GM18868 (cell line): ENCODE results near the gene LCORL.
"Not testable (repeated sequence)": the region's sequence is repeated elsewhere in the genome, so short reads cannot be mapped to it uniquely, and the experiment has no call there.

Experiments
- ATAC-seq: cut with Tn5 transposase; IDR thresholded peaks from one replicate; pipeline ENCODE4 v1.9.1; 2021; ENCODE audit warnings: mild to moderate bottlenecking, moderate library complexity; ENCODE audit not compliant: unreplicated experiment

Gene LCORL

DNA sequence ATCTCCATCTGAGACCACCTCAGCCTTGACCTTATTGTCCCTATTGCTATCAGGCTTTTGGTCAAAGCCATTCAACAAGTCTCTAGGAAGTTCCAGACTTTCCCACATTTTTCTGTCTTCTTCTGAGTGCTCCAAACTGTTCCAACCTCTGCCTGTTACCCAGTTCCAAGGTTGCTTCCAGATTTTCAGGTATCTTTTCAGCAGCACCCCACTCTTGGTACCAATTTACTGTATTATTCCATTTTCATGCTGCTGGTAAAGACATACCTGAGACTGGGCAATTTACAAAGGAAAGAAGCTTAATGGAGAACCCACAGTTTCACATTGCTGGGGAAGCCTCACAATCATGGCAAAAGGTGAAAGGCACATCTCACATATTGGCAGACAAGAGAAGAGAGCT is 159.6 kb downstream of the LCORL start:
- ATAC-seq: not testable (repeated sequence)

DNA sequence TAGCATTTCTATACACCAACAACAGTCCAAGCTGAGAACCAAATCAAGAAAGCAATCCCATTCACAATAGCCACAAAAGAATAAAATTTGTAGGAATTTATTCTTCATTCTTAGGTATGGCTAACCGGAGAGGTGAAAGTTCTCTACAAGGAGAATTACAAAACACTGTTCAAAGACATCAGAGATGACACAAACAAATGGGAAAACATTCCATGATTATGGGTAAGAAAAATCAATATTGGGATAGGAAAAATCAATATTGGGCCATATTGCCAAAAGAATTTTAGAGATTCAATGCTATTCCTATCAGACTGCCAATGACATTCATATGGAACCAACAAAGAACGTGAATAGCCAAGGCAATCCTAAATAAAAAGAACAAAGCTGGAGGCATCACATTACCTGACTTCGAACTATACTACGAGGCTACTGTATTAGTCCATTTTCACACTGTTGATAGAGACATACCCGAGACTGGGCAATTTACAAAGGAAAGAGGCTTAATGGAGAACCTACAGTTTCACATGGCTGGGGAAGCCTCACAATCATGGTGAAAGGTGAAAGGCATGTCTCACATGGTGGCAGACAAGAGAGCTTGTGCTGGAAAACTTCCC is 161.7 kb downstream of the LCORL start:
- ATAC-seq: no peak

DNA sequence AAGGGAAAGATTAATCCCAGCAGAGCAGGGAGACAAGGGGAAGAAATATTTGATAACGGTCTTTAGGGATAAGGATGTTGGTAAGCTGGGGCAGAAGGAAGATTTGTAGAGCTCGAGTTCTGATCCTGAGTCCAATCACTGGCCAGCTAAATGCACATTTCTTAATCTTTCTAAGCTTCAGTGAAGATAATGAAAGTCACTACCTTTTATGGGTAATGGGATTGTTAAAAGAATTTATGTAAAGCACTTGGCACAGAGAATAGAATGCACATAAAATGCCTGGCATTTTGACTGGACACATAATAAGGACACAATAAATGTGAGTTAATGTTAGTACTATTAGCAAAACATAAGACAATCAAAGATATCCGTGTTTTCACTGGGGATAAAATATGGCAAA is 167.5 kb downstream of the LCORL start:
- no peak for ATAC-seq

DNA sequence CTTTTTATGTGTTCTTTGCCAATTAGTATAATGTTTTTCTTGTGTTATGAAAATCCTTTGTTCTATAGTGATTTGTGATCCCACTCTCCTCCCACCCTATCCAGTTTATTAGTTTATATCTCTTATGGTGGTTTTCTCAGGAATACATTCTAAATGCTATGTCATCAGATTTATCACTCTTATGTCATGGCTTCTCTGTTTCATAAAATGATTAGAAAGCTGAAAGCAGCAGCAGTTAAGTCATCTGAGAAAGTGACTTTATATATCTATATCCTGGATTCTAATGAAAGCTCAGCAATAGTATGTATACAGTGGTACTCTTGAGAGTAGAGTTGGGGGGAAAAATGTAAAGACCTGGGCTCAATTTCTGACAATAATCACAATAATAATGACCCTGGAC is 169.6 kb downstream of the LCORL start:
- no peak for ATAC-seq

DNA sequence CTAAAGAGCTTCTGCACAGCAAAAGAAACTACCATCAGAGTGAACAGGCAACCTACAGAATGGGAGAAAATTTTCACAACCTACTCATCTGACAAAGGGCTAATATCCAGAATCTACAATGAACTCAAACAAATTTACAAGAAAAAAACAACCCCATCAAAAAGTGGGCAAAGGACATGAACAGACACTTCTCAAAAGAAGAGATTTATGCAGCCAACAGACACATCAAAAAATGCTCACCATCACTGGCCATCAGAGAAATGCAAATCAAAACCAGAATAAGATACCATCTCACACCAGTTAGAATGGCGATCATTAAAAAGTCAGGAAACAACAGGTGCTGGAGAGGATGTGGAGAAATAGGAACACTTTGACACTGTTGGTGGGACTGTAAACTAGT is 171.3 kb downstream of the LCORL start:
- ATAC-seq: not testable (repeated sequence)

DNA sequence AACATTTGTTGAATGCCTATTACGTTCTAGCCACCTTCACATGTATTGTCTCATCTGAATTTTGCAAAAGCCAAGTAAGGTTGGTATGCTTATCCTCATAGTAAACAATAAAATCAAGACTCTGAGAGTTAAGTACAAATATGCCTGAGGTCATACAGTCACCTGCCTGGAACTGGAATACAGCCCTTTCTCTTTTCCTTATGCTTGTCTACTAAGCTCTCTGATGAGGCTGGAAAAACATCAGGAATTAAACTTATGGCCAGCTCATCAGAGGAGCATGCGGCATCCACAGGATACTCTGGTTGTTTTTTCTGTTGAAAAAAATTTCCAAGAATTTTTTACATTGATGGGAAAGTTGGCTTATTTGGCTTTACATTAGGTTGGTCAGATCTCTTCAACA is 175.3 kb downstream of the LCORL start:
- no peak for ATAC-seq

DNA sequence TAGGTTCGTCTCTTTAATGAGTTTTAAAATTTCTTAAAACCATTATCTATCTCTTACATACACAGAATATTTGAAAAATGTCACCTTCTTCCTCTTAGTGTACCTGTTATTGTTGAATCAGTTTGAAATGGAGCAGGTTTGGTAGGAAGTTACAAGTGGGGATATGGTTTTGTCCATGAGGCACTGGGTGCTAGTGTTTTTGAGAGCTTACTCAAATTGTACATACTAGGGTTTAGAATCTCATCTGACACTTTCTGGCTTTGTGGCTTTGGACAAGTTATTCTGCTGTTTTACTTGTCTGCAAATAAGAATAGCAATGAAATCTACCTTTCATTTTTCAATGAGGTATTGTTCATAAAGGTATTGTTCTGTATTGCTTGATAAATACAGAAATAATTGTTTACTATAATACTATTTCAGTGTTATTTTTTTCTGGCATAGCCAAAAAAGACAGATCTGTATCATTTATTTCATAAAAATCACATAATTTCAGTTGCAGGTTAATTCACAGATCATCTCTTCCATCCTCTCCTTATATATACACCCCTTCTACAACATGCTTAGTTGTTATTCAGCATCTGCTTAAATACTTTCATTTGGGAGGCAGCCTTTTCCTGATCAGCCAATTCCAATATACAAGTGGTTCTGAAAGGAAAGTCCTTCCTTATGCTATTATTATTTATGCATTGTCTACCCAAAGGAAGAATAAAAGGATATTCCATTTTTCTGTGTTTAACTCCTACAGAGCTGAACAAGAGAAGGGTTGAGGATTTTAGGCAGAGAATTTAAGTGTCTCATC is 197.5 kb downstream of the LCORL start:
- no peak for ATAC-seq

DNA sequence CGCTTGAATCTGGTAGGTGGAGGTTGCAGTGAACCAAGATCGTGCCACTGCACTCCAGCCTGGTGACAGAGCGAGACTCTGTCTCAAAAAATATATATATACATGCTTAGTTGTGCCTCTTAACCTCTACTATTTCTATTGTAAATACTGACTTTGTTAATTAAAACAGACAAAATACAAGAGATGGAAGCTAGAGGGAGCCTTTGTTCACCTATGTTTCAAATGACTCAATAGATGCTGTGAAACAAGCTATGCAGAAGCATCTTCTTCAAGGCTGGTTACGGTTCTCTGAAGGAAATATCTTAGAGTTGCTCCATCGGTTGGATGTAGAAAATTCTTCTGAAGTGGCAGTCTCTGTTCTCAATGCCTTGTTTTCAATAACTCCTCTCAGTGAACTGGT is 204.5 kb downstream of the LCORL start:
- ATAC-seq: peak; percentile 89

DNA sequence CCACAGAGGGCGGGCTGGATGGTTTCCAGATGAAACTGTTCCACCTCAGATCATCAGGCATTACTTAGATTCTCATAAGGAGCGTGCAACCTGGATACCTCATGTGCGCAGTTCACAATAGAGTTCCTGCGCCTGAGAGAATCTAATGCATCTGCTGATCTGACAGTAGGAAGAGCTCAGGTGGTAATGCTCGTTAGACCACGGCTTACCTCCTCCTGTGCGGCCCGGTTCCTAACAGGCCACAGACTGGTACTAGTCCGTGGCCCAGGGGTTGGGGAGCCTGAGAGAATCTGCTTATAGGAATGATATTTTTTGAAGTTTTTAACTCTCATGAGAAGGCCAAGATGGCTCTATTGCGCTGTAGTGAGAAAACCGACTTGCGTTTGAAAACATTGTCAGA is 205.4 kb downstream of the LCORL start:
- no peak for ATAC-seq

DNA sequence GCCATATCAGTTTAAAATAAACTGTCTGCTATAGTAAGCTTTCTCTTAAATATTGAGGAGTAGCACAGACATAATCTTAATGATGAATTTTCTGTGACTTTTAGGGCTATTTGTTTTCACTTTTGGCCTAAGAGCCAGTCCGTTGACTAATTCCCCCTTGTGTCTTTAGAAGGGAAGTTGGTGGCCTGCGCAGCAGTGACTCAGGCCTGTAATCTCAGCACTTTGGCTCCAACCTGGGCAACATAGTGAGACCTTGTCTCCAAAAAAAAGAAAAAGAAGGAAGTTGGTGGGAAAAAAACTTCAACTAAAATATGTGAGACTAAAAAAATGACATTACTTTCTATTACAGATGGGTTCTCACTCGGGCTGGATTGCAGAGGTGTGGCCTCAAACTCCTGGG is 207.4 kb downstream of the LCORL start:
- no peak for ATAC-seq

DNA sequence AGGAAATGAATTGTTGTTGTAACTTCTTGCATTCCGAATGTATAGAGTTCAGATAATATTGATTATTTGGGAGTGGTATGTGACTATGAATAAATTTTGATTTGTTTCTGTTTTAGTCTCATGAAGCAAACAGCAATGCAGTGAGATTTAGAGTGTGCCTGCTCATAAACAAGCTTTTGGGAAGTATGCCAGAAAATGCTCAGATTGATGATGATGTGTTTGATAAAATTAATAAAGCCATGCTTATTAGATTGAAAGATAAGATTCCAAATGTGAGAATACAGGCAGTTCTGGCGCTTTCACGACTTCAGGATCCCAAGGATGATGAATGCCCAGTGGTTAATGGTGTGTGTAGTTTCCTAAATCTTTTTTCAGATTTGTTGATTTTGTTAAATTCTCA is 208.8 kb downstream of the LCORL start:
- no peak for ATAC-seq

DNA sequence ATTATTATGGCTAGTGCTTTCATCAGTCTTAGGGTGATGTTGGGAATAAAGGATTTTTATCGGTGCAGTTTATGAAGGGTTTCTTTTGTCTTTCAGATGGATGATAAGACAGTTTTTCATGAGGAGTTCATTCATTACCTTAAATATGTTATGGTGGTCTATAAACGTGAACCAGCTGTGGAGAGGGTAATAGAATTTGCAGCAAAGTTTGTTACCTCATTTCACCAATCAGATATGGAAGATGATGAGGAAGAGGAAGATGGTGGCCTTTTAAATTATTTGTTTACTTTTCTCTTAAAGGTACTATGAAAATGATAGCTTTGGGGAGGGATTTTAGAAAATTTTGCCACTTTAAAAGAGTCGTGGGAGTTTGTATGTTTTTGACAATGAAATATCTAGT is 209.4 kb downstream of the LCORL start:
- no peak for ATAC-seq

DNA sequence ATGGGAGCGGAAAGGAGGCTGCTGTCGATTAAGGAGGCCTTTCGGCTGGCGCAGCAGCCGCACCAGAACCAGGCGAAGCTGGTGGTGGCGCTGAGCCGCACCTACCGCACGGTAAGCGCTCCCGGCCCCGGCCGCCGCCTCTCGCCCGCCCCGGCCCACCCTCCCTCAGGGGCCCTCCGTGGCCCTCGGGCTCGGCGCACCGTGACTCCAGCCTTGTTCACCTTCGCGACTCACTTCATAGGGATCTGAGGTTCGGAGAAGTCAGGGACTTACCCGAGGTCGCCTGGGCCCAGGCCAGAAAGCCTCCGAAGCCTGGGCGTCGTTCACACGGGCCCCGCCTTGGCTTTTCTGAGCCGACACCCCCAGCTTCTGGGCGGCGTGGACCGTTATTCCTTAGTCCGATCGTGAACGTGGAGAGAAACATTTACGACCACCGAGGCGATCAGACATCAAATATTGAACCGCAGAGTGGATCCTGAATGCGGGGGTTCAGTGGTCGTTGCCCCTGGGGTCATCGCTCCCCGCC is 210.4 kb downstream of the LCORL start:
- ATAC-seq: peak; percentile 25

DNA sequence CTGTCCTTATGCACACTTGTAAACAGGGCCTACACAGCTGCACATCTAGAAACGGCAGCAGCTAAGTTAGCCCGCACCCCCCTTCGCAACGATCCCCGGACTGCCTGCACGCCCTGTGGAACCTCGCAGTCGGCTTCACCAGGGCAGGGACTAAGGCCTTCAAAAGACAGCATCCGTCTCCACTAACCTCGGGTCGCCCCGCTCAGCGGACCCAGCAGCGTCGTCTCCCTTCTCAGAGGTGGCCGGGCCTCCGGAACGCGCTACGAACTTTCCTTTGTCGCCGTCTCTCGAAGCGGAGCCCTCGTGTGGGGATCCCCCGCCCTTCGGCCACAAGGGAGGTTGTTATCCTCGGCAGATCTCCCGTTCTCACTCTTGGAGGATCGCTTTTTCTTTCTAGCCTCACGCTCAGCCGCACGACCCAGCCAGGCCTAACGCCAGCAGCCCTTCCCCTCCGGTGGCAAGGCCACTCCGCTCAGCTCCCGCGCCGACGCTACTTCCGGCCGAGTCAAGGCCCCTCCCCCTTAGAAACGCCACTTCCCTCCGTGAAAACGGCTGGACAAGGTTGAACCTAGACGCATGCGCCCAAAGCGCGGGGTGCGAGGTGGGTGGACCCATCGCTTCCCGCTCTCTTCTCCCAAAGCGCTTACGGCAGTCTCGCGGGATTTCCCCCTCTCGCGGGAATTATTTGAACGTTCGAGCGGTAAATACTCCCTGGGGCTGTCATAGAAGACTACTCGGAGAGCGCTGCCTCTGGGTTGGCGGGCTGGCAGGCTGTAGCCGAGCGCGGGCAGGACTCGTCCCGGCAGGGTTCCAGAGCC is 211.1 kb downstream of the LCORL start, which contains the start of the genes DCAF16 and NCAPG:
DCAF16 (minus strand) TSS at position 498 of the 818 bp plus-strand sequence. CDS start 6,616 bp downstream, outside the sequence.
NCAPG (plus strand) TSS at position 720 of the 818 bp plus-strand sequence. CDS start 99 bp downstream, outside the sequence.
- ATAC-seq: peak; percentile 85

DNA sequence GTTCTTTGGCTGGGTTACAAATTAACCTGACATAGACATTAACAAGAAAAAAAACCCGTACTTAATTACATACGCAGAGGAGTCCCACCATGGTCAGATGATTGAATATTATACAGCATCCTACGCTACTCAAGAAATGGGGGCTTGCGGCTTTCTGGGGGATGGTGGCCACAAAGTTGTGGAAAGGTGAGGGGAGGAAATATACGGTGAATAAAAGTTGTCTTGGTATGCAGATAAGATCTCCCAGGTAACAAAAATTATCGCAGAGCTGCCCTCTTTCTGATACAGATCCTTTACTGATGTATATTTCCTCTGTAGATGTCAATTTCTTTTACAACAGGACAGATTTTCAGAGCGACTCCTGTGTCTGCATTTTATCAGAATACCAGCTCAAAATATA is 211.9 kb downstream of the LCORL start:
- ATAC-seq: no peak

DNA sequence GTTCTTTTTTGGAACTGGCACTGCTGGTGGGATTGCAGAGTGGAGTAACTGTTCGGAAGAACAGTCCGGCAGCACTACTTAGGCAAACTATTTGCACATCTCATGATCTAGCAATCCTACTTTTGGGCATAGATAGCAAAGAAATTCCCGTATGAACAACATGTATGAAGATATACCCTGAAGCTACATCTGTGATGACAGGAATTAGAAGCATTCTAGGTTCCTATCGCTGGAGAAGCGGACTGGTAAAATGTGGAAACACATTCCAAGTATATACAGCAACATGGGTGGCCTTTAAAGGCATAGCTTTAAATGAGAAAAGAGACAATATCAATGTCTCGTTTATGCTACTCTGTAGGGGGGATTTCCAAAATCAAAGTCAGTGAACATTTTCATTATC is 214.1 kb downstream of the LCORL start:
- ATAC-seq: no peak

DNA sequence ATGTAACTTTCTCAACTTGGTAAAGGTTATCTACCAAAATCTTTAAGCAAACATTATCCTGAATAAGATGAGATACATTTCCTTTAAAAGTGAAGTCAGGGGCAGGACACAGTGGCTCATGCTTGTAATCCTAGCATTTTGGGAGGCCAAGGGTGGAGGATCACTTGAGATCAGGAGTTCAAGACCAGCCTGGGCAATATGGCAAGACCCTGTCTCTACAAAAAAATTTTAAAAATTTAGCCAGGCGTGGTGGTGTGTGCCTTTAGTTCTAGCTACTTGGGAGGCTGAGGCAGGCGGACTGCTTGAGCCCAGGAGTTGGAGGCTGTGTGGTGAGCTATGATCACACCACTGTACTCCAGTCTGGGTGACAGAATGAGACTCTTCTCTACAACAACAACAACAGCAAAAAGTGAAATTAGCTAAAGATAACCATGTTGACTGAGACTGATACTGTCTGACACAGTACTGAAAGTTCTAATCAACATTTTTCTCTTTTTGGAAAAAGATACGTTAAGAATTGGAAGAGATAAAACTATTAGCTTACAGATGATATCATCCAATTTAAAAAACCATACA is 215.9 kb downstream of the LCORL start:
- no peak for ATAC-seq

DNA sequence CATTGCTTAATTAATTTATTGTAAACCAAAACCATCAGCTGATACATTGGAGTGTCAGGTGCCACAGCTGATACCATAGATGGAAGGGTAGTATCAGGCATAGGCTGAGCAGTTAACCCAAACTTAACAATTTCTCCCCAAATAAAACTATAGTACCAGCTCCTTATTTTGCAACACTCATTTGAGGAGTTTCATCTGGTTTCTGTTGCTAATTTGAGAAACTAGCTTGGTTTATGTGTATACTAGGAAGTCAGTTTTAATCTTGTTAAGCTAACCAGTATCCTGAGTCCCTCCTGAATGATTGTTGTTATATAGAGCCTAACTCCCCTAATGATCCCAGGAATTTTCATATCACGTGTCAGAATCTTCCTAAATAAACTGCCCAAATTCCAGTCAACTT is 223.7 kb downstream of the LCORL start:
- ATAC-seq: peak; percentile 38

DNA sequence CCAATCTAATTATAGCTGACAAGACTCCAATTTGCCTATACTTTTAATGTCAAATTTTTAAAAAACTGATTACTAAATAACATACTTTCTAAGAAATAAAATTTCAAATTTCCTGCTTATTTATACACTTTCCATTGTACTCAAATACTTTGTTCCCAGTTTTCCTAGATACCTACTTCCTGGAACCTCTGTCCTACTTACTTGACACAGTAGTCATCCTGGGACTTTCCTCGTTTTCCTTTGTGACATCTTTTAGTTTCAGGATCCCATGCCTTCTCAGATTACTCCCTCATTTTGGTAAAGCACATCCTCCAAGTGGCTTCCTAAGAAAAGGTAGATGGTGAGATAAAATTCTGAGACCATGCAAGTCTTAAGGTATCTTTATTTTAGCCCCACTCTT is 226.8 kb downstream of the LCORL start:
- no peak for ATAC-seq
